Stimulated activated CD4-positive, alpha-beta T cell treated with anti-CD3 and anti-CD28 coated beads, TNF-alpha, amount 100 ng/mL, for 4 hours (primary cell): ENCODE data around the gene SCNN1A.
"Not testable (repeated sequence)": the region's sequence is repeated elsewhere in the genome, so short reads cannot be mapped to it uniquely, and the experiment has no call there.

ENCODE experiments used
- DNase-seq, 3 experiments: peaks; one replicate each; pipeline ENCODE4 v3.0.0-alpha.2; 2020; ENCODE audit warnings: low read depth in 3 of 3

The SCNN1A gene

GRCh38 chr12:6347367-6348338, 27.7 kb downstream of the SCNN1A start:
- DNase-seq: no peak

- no peak for DNase-seq
These were observed 28.4 kb downstream of the SCNN1A start for GRCh38 chr12:6346942-6347341.

GRCh38 chr12:6346235-6346832, 29.0 kb downstream of the SCNN1A start:
- DNase-seq: no peak

GRCh38 chr12:6345319-6346091, 29.9 kb downstream of the SCNN1A start:
- no peak for DNase-seq

GRCh38 chr12:6344101-6344660, 31.2 kb downstream of the SCNN1A start:
- not testable (repeated sequence) for DNase-seq

GRCh38 chr12:6343518-6343917, 31.8 kb downstream of the SCNN1A start:
- no peak for DNase-seq

GRCh38 chr12:6342140-6342889, 33.0 kb downstream of the SCNN1A start:
- no peak for DNase-seq

- no peak for DNase-seq
These were observed 33.8 kb downstream of the SCNN1A start, which contains the start of gene TNFRSF1A for GRCh38 chr12:6341417-6342139. TNFRSF1A (minus strand) TSS chr12:6342076; CDS start chr12:6341814, 262 bp downstream.

- no peak for DNase-seq
These were observed 34.5 kb downstream of the SCNN1A start for GRCh38 chr12:6340745-6341416.

- DNase-seq: no peak
These were observed 35.2 kb downstream of the SCNN1A start for GRCh38 chr12:6340032-6340638.

GRCh38 chr12:6338955-6339354, 36.4 kb downstream of the SCNN1A start:
- no peak for DNase-seq

- DNase-seq: not testable (repeated sequence)
These were observed 36.8 kb downstream of the SCNN1A start for GRCh38 chr12:6338536-6338935.

- no peak for DNase-seq
These were observed 37.4 kb downstream of the SCNN1A start for GRCh38 chr12:6337958-6338433.

- no peak for DNase-seq
These were observed 38.2 kb downstream of the SCNN1A start for GRCh38 chr12:6336889-6337853.

- DNase-seq: peak in 2 of 3 experiments; percentile 32 to 33
These were observed 39.1 kb downstream of the SCNN1A start for GRCh38 chr12:6336079-6336888.

GRCh38 chr12:6335451-6336078, 39.8 kb downstream of the SCNN1A start:
- peak; percentile 63 to 81 (median 79) for DNase-seq
